Measurements from ENCODE around the gene KAZN.

- TF ChIP-seq CTCF (conservative IDR thresholded peaks at IDR 0.05 in 1 of 2, IDR thresholded peaks at IDR 0.05 in 1 of 2; ENCODE audit: low read depth in 1 of 2, low read length in 2 of 2) (no peak), EZH2 (IDR thresholded peaks at IDR 0.05; ENCODE audit: low read length, missing control alignments) (no peak)
Observed at GRCh38 chr1:14698314-14698713, 99.8 kb downstream of the KAZN start.

Measured in fibroblast of lung (primary cell).